Activated naive CD4-positive, alpha-beta T cell treated with Interleukin-2 at 50 U/mL for 16 hours (primary cell): ENCODE results near the gene RNF151.

Source experiments
- DNase-seq: peaks from one replicate; pipeline ENCODE4 v3.0.0-alpha.2; 2020

Gene RNF151

DNA sequence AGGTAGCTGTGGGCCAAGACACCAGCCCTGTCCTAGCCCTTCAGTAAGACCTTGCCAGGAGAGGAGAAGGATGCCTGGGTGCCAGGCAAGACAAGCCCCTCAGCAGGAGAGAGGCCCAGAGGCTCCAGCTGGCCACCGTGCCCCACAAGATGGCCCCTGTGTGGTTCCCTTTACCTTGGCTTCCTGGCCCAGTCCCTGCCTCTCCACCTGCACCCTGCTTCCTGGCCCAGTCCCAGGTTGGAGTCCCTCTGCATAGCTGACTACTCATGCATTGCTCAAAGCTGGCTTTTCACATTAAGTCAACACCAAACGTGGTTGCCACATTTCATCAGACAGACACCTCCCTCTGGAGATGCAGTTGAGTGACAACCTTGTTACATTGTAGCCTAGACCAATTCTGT lies 27.1 kb downstream of the RNF151 start:
- DNase-seq: no peak

DNA sequence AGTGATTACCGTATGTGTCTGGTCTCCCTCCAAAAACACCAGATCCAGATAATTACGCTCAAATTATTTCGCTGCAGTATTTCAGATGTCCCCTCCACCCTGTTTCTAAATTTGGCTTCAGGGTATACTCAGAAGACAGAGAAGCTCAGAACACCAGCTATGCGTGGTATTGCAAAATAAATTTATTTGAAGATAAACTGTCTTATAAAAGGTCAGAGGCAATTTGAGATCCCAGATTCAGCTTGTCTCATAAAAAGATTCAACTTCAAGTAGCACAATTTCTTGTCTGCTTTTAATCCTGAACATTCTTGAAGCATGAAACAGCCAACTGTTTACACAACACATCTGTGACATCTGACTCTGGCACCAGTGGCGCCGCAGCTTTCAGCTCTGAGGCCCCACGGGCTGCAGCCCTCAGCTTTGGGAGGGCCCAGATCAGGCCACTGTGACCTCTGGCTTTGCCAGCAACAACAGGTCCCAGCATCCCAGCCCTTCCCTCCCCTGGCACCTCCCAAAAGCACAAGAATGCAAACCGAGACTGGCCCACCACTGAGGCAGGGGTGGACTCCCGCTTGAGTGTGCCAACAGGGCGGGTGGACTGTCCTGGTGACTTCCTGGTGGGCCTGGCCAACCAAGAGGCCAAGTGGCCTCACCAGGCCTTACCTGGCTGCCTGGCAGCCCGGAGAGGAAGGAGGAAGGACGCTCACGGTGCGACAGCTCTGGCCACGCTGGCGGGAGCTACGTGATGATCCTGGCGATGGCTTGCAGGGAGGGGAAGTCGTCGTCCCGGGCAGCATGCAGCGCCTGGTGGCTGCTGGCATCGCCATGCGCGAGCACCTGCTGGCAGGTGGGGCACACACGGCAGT lies 31.1 kb downstream of the RNF151 start:
- DNase-seq: no peak

DNA sequence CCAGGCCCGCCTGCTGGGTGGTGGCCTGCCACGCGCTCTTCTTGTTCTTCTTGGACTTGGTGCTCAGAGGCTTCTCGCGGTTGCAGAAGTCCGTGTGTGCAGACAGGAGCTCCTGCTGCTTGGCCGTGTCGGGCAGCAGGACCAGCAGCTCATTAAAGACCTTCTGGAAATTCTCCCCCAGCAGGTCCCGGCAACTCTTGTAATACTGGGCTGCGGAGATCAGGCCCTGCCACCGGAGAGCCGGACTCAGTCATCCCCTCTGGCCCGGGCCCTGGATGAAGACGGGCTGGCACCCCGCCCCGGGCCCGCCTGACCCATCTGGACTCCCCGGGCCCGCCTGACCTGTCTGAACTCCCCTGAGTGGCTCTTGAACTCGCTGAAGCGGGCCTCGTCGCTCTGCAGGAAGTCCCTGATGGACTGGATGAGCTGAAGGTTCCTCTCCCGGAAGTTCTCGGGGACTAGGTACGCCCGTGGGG lies 31.7 kb downstream of the RNF151 start:
- DNase-seq: no peak

DNA sequence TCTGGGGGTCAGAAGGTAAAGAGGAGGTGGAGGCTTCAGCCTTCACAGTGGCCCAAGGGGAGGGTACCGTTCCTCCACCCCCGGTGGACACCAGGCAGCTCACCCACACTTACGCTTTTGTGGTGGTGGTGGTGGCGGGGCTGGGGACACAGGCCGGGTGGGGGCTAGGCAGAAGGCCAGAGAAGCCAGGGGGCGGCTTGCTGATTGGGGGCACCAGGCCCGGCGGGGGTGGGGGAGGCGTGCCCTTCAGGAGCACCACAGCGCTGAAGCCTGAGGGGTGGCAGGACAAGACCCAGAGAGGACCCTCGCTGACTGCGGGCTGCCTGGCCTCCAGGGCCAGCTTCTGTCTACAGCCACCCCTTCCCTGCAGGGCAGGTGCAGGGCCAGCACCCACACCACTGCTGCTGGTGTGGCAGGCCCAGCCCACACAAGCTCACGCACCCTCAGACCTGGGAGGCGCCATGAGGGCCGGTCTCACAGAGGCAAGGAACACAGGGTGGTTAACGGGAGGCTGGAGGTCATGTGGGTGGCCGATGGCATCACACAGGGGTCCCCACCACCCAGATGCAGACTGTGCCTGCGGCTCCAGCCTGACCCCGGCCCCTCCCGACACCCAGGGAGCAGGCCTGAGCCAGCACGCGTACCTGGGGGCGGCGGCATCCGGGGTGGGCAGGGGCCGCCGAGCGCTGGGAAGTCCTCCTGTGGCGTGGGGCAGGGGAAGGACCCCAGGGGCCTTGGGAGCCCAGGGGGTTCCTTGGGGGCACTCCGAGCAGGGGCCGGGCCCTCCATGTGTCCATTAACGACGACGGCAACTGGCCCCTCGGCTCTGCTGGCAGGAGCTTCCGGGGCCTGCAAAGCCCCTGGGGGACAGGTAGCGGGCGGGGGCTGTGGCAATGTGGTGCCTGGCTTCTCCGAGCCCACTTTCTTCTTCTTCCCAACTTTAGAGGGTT lies 32.5 kb downstream of the RNF151 start:
- no peak for DNase-seq

DNA sequence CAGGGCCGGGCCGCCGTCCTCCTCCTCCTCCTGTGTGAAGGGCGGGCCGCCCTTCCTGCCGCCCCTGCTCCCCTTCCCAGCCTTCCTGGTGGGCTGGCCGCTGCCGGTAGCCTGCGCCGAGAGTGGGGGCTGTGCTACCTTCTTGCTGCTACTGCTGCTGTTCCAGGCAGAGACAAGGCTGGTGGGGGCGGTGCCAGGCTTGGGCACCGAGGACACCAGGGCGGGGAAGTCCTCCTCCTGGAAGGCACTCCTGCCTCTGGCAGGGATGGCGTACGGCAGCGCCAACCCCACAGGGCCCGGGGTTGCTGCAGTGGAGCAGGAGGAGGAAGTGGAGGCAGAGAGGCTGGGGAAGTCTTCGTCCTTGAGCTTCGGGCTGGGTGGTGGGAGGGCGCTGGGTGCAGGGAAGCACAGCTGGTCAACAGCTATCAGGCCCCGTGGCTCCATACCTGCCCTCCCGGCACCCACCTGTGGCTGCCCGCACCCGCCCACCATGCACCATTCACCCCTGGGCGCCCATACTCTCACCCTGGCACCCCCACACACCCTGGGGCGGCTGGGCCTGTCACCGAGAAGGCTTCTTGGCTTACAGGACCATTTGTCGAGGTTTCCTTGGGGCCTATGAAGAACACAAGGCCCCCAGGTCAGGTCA lies 33.3 kb downstream of the RNF151 start:
- DNase-seq: no peak

DNA sequence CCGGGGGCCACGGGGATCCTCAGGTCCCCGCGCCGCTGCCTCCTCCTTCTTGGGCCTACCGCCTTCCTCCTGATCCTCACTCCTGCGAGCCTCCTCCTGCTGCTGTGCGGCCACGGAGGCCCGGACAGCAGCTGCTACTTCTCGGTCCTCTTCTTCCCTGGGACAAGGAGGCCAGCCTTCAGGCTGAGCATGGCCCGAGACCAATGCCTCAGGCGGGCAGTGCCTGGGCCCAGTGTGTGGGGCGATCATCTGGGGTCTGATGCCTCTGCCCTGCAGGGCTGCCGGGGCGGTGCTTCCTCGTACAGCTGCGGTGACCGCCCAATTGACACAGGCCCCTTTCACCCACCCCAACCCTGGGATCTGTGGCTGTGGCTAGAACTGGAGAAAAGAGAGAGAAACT lies 34.4 kb downstream of the RNF151 start:
- no peak for DNase-seq

DNA sequence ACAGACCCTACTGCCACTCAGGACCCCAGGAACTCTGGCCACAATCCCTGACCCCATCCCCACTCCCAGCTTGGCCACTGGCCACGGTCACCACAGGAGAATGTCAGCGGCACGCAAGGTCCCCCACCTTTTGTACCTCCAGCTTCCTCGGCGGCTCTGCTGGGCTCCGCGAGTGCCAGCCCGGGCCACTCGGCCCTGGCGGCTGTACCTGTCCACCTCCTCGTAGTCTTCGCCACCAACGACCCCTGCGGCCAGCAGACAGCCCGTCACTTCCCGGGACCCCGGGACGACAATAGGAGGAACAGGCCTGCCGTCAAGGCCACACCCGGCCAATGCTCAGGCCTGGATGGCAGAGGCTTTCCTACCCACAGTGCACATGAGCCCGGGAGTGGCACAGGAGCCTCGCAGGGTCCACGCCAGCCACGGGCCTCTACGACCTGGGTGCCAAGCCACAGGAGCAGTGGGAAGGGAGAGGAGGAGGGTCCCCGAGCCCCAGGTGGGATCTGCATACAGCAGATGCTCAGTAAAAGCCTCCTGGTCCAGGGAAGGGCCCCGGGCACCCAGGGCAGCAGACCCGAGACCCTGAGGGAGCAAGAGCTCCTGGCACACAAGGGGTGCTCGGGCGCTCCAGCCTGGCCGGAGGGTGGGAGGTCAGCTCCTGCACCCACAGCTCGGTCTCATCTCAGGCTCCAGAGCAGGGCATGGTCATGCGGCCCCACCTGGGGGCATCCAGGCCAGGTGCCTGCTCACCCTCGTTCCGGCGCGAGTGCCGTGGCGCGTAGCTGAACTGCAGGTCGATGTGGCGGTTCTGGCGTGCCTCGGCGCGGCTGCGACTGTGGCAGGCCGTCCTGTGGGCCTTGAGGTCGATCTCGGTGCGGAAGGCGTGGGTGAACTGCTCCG lies 35.0 kb downstream of the RNF151 start:
- no peak for DNase-seq

DNA sequence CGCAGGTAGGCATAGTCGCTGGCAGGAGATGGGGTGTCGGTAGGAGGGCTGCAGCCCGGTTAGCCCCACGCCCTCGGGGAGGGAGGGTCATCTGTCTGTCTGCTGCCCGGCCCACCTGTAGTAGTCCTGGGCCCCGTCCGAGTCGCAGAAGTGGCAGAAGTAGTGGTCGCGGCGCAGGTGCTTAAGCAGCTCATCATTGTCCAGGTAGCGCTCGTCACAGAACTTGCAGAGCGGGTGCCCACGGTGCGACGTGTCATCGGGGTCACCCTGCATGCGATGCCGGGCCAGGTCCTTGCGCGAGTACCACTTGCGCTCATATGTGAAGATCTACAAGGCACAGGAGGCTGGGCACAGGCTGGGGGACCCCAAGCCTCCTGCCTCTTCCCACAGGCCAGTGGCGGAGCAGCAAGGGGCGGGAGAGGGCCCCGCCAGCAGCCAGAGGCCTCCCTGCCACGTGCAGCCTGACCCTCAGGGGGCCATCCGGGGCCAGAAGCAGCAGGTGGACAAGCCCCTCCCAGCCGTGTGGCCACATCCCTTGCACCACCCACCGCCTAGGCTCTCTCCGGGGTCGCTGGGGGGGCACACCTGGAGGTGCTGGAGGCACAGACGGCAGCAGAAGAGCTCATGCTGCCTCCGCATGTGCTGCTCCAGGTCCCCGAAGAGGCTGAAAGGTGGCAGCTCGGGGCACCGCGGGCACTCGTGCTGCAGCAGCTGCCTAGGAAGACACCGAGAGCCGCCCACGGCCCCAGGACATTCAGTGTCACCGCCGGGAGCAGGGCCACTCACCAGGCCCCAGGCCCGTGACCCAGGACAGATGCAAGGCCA lies 36.0 kb downstream of the RNF151 start:
- no peak for DNase-seq

DNA sequence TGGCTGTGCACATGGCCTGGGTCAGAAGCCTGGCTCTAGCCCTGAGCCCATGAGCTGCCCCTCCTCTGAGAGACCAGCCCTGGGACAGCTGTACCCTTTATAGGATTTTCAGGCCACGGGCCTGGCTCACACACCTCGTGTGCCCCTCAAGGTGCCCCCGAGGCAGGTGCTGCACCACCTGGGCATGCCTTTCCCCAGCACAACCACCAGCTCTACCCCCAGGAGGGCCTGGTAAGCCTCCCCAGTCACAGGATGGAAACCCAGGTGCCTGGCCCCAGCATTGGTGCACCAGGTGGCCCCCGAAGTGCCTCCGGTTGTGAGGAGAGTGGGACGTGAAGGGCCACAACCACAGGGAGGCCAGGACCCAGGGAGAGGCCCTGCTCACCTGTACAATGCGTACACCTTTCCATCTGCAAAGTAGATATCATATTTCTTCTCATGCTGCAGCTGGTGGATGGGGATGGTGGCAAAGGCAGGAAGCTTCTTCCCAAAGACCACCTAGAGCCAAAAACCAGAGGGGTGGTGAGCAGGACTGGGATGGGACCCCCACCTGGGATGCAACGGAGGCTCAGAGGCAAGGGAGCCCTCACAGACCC lies 36.7 kb downstream of the RNF151 start:
- DNase-seq: no peak

DNA sequence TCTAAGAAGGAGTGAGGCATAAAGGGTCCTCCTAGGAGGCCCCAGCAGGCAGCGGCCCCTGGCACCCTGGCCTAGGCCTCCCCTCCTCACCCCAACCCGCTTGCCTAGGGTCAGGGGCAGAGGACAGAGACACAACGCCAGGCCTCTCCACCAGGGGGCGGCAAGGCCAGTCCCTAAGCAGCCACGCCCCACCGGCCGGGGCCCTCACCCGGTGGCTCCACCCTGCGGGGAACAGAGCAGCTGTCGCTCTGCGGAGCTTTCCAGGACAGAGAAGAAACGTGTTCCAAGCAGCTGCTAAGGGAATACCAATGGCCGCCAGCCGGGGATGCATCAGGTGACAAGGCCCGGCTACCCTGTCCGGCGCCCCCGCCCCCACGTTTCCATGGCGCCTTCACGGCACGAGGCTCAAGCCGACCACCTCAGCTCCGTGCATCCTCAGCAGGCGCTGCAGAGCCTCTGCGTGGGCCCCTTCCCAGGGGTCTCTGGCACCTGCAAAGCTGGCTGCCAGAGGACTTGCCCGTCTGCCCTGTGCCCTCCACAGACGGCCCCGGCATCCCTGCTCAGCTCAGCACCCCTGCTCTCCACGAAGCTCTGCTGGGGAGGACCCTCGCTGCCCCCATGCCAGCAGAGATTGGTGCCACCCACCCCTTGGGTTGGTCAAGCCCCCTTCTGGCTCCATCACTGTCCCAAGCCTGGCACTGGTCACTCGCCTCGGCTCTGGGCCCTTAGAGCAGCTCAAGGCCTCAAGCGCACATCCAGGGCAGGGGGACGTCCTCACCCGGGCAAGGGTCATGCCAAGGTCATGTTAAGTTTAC lies 37.4 kb downstream of the RNF151 start:
- peak; percentile 89 for DNase-seq

DNA sequence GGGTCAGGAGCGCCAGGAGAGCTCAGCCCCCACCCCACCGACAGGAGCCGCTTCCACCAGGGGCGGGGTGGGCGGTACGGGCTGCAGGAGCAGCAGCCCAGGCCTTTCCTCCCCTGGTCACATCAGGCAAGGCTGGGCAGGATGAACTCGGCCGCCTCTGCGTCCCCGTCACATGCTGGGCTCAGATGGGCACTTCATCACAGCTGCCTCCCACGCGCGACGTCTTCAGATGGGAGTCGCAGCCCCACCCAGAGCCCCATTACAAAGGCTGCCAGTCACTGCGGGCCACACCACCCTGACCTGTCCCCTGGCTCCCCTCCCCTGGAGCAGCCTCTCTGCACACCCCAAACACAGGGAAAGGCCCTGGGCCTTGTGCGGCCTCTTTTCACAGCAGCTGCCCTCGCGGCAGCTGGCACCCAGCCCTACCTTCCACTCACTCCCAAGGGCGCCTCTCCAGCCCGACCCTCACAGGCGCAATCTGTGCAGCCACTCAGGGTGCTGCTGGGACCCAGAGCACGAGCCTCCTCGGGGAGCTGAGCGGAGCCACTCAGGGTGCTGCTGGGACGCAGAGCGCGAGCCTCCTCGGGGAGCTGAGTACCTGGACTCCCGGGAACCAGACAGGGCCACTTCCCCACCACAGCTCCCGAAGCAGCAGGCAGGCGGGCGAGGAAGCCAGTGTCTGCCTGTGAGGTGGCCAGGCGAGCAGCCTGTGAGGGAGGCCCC lies 38.3 kb downstream of the RNF151 start:
- DNase-seq: no peak

DNA sequence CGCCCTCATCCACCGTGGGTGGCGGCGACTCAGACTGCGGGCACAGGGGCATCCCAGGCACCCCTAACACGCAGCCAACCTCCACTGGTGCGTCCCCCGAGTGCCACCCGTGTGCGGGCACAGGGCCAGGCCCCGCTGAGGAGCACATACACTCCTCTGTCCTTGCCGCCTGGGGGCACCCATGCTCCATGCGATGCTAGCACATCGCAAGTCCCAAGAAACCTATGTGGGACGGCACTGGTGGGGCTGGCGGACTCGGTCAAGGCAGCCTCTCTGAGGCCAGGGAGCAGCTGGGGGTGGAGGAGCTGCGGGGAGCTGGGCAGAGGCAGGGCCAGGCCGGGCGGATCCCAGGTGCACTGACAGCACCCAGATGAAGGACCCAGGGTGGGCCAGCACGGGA lies 39.0 kb downstream of the RNF151 start:
- DNase-seq: no peak

DNA sequence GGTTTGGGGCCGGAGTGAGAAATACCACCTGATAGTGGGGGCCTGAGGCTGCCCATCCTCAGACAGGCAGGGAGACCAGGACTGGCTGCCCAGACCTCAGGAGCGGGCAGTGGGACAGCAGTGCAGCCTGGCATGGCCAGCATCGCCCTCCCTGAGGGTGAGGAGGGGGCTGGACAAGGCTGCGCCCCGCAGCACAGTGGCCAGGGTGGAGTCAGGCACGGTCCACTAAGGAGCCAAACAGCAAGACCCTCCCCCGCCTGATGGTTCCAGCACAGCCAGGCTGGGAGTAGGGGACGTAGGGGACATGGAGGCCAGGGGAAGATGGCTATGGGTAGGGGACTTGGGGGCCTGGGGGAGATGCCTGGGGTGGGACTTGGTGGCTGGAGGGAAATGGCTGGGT lies 39.7 kb downstream of the RNF151 start:
- DNase-seq: no peak

DNA sequence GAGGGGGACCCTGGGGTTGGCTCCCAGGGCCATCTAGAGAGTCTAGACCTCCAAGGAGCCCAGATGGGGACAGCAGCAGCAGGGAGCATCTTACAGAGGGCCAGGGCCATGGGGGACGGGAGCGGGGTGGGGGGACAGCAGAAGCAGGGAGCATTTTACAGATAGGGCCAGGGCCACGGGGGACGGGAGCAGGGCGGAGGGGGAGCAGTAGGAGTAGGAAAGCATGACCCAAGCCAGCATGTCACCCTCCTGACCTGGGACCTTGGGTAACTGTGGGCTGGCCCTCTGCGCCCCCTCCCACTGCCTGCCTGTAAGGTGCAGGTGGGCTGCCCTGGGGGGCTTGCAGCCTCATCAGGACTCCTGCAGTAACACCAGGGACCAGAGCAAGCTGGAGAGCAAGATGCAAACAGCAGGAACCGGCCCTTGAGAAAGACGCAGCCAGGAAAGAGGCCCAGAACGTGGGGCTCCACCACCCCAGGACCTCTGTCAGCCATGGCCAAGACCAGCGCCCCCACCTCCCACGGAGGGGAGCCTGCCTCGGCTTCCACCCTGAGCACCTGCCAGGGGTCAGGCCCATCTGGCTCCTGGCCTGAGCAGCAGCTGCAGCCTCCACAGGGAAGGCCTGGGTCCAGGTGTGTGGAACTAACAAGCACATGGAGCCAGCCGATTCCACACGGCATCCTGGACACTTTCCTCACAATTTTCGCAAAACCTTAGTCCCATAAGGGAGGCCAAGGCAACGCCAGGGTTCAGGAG lies 40.6 kb downstream of the RNF151 start:
- no peak for DNase-seq

DNA sequence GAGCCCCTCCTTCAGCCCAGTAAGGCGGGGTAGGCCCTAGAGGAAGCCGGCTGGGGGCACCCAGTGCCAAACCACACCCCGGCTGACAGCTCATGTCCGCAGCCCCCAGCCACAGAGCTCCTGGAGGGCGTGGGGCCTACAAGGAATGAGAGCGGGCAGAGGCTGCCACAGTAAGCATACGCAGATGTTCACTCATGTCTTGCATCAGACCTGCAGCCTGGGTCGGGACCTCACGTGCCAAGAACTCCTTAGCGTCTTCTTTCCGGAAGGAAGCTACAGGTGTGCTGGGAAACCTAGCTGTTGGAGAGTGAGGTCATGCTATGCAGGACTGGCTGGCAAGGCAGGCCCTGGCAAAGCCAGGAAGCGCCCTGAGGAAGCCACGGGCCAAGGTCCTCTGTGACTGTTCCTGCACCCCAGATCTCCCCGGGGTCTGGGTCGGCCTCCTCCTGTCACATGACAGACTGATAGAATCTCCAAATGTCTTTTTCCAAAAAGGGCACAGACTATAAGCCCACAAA lies 41.4 kb downstream of the RNF151 start:
- DNase-seq: no peak

DNA sequence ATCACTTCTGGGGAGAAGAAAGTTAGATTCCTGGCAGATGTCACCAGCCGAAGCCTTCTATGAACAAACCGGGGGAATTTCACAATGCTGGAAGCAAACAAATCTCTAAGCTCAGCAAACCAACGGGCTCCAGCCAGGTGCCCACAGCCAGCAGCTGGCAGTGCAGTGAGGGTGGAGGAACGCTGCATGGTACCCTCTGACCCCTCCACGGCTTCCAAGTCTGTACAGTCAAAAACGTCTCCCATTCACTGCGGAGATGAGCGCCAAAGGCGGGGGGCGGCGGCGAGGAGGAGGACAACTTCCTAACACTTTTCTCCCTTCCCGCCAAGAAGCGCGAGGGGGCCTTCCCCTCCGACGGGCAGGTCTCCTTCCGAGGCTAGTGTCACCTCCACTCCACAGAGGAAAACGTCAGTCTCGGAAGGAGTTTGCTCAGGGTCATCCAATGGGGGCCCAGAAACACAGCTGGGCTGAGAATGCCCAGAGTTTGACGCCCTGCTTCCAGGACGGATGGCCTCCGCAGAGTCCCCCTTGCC lies 42.0 kb downstream of the RNF151 start:
- peak; percentile 33 for DNase-seq

DNA sequence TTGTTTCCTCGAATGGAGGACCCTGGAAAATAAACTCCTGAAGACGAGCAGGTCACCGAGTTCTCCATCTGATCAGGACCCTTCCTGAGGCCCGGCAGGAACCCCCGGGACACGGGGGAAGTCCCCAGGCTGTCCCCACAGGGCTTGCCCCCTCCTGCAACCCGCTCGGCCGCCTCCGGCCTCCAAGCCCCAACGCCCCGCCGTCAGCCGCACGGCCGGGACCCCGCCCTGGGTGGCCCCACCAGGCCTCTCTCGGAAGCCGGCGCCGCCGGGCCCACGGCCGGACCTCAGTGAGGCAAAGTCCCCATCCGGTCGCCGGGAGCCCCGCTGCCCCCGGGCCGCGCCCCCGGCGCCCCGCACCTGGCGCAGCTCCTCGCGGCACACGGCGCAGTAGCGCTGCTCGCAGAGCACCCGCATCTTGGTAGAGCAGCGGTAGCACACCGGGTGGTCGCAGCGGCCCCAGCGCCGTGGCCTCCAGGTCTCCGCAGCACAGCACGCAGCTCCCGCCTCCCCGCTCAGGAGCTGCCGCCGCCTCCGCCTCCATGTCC lies 42.6 kb downstream of the RNF151 start:
- DNase-seq: no peak
